ENCODE measurements around the gene CACNG1.

DNA sequence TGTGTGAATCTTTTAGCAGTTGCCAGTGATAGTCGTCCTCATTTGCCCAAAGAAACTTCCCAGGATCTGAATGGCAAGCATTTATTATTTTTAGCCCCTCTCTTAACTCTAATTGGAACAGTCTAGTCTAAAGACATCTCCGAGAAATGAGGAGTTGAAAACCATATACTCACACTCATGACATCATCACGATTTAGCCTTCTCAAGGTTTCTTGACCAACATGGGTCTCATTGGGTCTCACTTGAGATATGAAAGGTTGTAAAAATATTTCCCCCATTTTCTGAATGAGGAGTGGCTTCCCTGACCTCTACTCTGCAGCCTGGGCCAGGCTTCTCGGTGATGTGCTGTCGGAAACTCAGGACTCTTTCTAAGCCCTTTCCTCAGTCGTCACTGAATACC is 37.1 kb upstream of the CACNG1 start:
- TF ChIP-seq, protein P1, sequence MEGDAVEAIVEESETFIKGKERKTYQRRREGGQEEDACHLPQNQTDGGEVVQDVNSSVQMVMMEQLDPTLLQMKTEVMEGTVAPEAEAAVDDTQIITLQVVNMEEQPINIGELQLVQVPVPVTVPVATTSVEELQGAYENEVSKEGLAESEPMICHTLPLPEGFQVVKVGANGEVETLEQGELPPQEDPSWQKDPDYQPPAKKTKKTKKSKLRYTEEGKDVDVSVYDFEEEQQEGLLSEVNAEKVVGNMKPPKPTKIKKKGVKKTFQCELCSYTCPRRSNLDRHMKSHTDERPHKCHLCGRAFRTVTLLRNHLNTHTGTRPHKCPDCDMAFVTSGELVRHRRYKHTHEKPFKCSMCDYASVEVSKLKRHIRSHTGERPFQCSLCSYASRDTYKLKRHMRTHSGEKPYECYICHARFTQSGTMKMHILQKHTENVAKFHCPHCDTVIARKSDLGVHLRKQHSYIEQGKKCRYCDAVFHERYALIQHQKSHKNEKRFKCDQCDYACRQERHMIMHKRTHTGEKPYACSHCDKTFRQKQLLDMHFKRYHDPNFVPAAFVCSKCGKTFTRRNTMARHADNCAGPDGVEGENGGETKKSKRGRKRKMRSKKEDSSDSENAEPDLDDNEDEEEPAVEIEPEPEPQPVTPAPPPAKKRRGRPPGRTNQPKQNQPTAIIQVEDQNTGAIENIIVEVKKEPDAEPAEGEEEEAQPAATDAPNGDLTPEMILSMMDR (IDR thresholded peaks at IDR 0.05; ENCODE audit: low read length): no peak
- no peak for TF ChIP-seq EZH2 (optimal IDR thresholded peaks at IDR 0.05; ENCODE audit: low read depth, low read length)

Data from MM.1S (cell line).